Measurements from ENCODE around the gene CTXN1.
"Not testable (repeated sequence)": the region's sequence is repeated elsewhere in the genome, so short reads cannot be mapped to it uniquely, and the experiment has no call there.

The CTXN1 gene

DNA sequence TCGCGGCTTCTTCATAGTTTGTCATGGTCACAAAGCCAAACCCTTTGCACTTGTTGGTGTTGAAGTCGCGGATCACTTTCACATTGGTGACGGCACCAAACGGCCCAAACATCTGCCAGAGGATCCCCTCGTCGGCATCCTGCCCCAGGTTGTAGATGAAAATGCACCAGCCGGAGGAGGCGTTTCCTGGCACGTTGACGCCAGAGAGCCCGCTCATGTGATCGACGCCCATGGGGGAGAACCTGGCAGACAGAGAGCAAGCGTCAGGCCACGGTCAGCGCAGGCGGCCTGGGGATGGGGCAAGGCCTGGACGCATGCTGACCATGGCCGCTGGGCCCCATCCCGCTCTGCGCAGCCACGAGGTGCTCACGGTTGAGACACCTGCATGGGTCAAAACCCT is 37.6 kb upstream of the CTXN1 start:
- H3K4me1 ChIP-seq (ENCODE audit: control insufficient read depth, insufficient read depth, low read length) = no peaks in the 10 kb centered on the region
- no peak overlapping the region for H3K9ac ChIP-seq (ENCODE audit: low read length)
- H3K27me3 ChIP-seq (ENCODE audit: control insufficient read depth, insufficient read depth, low read length) = no peaks in the 10 kb centered on the region
- no peak overlapping the region for H3K4me3 ChIP-seq (ENCODE audit: low read length)
- H3K27ac ChIP-seq (ENCODE audit: low read depth, low read length) = no peak overlapping the region
- peaks cover 16% of the 10 kb centered on the region for H3K36me3 ChIP-seq (ENCODE audit: control insufficient read depth, insufficient read depth, low read length)

DNA sequence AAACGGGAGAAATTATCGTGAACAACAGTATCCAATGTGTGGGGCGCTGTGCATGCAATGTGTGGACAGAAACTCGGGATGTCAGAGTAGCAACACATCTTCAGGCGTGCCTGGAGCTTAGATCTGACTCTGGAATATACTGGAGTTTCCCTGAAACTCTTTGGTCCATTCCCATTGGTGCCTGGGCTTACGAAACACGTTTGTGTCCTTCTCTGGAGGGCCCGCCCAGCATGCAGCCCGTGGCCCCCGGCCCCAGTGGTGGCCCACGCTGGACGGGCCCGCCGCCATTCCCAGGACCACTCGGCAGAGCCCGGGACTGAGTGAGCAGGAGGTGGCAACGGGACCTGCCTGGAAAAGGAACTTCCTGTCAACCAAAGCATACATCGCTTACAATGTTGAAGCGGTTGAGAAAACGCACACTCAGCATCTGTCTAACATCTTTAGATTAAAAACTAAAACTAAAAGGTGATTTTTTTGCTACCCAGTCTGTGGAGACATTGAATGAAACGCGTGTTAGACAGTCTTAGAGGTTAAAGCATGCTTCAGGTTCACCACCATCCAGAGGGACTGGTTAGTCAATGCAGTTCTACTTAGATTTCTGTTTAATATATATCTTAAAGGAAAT is 36.8 kb upstream of the CTXN1 start:
- Histone ChIP-seq H3K4me3 (ENCODE audit: low read length) (no peak overlapping the region), H3K9ac (ENCODE audit: low read length) (no peak overlapping the region), H3K27me3 (ENCODE audit: control insufficient read depth, insufficient read depth, low read length) (no peaks in the 10 kb centered on the region), H3K27ac (ENCODE audit: low read depth, low read length) (no peak overlapping the region), H3K4me1 (ENCODE audit: control insufficient read depth, insufficient read depth, low read length) (no peaks in the 10 kb centered on the region), H3K36me3 (ENCODE audit: control insufficient read depth, insufficient read depth, low read length) (peaks cover 20% of the 10 kb centered on the region)

DNA sequence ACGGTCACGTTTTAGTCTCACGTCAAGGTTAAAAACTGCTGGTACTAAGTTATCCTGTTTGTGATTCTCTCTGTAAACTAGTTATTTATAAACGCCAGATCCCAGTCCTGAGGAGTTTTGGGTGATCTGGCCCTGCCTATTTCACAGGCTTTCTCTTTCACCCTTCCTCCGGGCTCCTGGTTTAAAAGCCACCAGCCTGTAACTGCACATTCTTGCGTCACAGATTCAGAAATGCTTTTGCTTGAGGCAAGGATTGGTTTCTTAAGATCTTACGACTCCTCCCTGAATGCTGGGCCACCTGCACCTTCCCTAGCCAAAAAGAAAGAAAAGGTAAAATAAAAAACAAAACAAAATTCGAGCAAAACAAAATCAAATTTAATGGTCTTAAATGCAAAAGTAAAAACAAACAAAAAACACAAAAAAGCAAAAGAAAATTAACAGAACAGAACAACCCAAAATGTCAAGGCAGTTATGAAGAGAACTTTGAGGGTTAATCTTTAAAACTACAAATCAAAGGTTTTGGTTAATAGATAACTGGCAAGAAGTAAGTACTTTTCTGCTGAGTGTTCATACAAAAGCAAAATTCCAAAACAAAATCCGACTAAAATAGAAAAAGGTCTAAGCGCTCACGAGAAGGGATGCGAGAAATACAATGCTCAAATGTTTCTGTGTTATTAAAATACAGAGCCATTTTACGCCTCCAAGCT is 36.1 kb upstream of the CTXN1 start:
- Histone ChIP-seq H3K36me3 (ENCODE audit: control insufficient read depth, insufficient read depth, low read length) (peaks cover 15% of the 10 kb centered on the region), H3K4me1 (ENCODE audit: control insufficient read depth, insufficient read depth, low read length) (no peaks in the 10 kb centered on the region)

DNA sequence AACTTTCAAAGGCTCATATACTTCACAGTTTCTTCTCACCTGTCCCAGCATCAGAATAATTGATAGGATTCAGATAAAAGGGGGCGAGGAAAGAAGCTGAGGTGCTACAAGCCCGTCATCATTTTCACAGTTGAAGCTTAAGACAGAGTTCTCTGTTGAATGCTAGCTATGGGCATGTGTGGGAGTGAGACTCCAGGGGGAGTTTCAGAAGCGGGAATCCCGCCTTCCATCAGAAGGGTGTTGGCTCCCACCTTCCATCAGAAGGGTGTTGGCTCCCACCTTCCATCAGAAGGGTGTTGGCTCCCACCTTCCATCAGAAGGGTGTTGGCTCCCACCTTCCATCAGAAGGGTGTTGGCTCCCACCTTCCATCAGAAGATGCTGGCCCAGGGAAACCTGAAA is 35.1 kb upstream of the CTXN1 start:
- H3K4me3 ChIP-seq (ENCODE audit: low read length); H3K9ac ChIP-seq (ENCODE audit: low read length); H3K27ac ChIP-seq (ENCODE audit: low read depth, low read length); H3K36me3 ChIP-seq (ENCODE audit: control insufficient read depth, insufficient read depth, low read length); H3K27me3 ChIP-seq (ENCODE audit: control insufficient read depth, insufficient read depth, low read length); H3K4me1 ChIP-seq (ENCODE audit: control insufficient read depth, insufficient read depth, low read length): not testable (repeated sequence)

More for the DNA sequence above, 36.1 kb upstream of the CTXN1 start:
- H3K27ac ChIP-seq (ENCODE audit: low read depth, low read length) = no peak overlapping the region
- H3K9ac ChIP-seq (ENCODE audit: low read length) = no peak overlapping the region
- no peaks in the 10 kb centered on the region for H3K27me3 ChIP-seq (ENCODE audit: control insufficient read depth, insufficient read depth, low read length)
- no peak overlapping the region for H3K4me3 ChIP-seq (ENCODE audit: low read length)

DNA sequence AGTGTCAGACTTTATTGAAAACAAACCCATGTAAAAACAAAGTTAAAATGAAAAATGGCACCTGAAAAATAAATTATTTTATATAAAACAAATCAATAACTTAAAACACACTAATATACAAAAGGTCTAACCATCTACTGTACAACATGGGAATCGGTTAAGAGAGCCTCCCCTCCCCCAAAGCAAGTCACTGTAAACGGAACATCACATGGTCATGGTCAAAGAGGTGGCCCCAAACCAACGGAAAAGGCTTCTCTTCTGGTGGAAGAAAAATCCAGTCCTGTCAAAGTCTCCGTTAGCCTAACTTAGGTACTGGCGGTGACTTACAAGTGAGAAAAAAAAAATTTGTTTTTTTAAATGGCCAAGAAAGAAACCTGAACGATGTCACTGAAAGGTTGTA is 33.3 kb upstream of the CTXN1 start:
- no peak overlapping the region for H3K4me3 ChIP-seq (ENCODE audit: low read length)
- H3K36me3 ChIP-seq (ENCODE audit: control insufficient read depth, insufficient read depth, low read length) = peaks cover 8% of the 10 kb centered on the region
- no peaks in the 10 kb centered on the region for H3K4me1 ChIP-seq (ENCODE audit: control insufficient read depth, insufficient read depth, low read length)
- H3K9ac ChIP-seq (ENCODE audit: low read length) = no peak overlapping the region
- no peaks in the 10 kb centered on the region for H3K27me3 ChIP-seq (ENCODE audit: control insufficient read depth, insufficient read depth, low read length)
- H3K27ac ChIP-seq (ENCODE audit: low read depth, low read length) = no peak overlapping the region

DNA sequence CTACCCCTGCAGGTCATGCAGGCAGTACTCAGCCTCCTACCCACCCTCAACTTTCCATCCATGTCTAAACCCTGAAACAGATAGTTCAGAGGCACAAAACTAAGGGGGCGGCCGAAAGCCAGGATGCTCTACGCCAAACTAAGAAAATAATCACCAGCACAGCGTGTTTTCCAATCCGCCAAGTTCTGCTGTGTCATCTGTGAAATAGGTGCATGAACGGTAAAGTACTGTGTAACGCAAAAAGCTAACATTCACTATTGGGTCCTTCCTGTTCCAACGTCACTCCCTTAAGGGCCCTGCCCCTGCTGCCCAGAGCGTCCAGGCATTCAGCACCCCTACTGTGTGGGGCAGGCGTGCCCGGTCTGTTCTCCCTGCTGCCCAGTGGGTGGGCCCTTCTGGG is 29.8 kb upstream of the CTXN1 start:
- Histone ChIP-seq H3K9ac (ENCODE audit: low read length) (no peak overlapping the region), H3K27ac (ENCODE audit: low read depth, low read length) (no peak overlapping the region), H3K36me3 (ENCODE audit: control insufficient read depth, insufficient read depth, low read length) (peaks cover 4% of the 10 kb centered on the region), H3K4me1 (ENCODE audit: control insufficient read depth, insufficient read depth, low read length) (no peaks in the 10 kb centered on the region), H3K27me3 (ENCODE audit: control insufficient read depth, insufficient read depth, low read length) (no peaks in the 10 kb centered on the region), H3K4me3 (ENCODE audit: low read length) (no peak overlapping the region)

DNA sequence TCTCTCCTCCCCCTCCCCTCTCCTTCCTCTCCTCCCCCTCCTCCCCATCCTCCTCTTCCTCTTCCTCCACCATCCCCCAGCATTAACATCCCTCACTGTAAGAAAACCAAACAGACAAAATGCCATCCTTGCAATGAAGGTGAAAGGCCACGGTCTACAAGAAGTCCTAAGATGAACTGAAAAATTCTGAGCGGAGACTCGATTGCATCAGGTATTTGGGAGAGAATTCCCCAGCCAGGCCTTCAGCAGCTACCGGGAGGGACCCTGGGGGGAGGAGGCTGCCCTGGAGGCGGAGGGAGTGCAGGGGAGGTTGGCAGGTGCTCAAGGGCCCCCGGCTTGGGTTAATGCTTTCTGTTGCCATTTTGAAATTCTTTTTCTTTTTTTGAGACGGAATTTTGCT is 27.6 kb upstream of the CTXN1 start:
- H3K4me1 ChIP-seq (ENCODE audit: control insufficient read depth, insufficient read depth, low read length) = no peaks in the 10 kb centered on the region
- no peaks in the 10 kb centered on the region for H3K27me3 ChIP-seq (ENCODE audit: control insufficient read depth, insufficient read depth, low read length)
- no peak overlapping the region for H3K9ac ChIP-seq (ENCODE audit: low read length)
- no peak overlapping the region for H3K27ac ChIP-seq (ENCODE audit: low read depth, low read length)
- no peak overlapping the region for H3K4me3 ChIP-seq (ENCODE audit: low read length)
- peaks cover 4% of the 10 kb centered on the region for H3K36me3 ChIP-seq (ENCODE audit: control insufficient read depth, insufficient read depth, low read length)

DNA sequence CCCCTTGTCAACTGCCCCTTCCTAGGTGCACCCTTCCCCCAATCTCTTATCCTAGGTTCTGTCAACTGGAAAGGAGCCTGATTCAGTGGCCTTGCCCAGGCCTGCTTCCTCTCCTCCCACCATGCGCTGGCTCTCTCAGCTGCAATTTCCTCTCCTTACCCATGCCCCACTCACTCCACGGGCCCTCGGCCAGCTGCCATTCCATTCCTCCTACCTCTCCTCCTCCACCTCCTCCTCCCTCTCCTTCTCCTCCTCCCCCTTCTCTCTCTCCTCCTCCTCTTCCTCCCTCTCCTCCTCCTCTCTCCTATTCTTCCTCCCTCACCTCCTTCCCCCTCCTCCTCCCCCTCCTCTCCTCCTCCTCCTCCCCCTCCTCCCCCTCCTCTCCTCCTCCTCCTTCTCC is 27.1 kb upstream of the CTXN1 start:
- Histone ChIP-seq H3K36me3 (ENCODE audit: control insufficient read depth, insufficient read depth, low read length) (peaks cover 2% of the 10 kb centered on the region), H3K27me3 (ENCODE audit: control insufficient read depth, insufficient read depth, low read length) (no peaks in the 10 kb centered on the region), H3K4me3 (ENCODE audit: low read length) (no peak overlapping the region), H3K9ac (ENCODE audit: low read length) (no peak overlapping the region), H3K4me1 (ENCODE audit: control insufficient read depth, insufficient read depth, low read length) (no peaks in the 10 kb centered on the region), H3K27ac (ENCODE audit: low read depth, low read length) (no peak overlapping the region)

DNA sequence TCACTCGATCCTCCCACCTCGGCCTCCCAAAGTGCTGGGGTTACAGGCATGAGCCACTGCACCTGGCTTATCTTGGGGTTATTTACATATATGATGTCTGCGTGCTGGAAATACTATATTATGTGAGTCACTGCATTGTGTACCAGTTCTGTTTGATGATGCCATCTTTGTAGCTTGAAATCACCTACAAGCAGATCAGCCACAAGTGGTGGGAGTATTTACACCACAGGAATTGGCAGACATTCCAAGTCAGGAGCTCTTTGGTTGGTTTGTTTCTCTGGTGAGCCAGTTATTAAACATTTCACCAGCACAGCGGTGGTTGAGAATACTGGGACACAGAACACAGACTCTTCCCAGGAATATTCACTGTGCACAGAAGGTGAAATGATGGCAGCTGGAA is 22.0 kb upstream of the CTXN1 start:
- H3K36me3 ChIP-seq (ENCODE audit: control insufficient read depth, insufficient read depth, low read length) = no peaks in the 10 kb centered on the region
- no peaks in the 10 kb centered on the region for H3K27me3 ChIP-seq (ENCODE audit: control insufficient read depth, insufficient read depth, low read length)
- H3K27ac ChIP-seq (ENCODE audit: low read depth, low read length) = no peak overlapping the region
- H3K4me3 ChIP-seq (ENCODE audit: low read length) = no peak overlapping the region
- H3K9ac ChIP-seq (ENCODE audit: low read length) = no peak overlapping the region
- no peaks in the 10 kb centered on the region for H3K4me1 ChIP-seq (ENCODE audit: control insufficient read depth, insufficient read depth, low read length)

DNA sequence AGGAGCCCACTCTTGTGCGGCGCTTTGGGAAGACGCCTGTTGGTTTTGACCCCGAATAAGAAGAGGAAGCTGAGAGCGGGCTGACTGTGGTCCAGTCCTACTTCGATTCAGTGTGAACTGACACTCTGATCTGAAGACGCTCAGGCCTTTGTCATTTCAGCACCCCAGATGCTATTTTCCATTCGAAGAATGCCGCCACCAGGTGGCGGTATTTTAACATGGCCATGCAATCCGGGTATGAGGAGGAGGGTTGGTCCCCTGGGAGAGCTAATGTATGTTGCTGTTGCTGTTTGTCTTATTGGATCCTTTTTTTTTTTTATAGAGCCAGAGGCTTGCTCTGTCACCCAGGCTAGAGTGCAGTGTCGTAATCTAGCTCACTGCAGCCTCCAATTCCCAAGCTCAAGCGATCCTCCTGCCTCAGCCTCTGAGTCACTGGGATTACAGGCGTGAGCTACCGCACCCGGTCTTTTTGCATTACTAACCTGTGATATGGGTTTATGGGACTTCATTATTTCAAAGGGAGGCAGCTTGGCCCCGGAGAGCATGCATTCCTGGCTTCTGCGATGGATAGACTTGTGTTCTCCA is 18.3 kb upstream of the CTXN1 start:
- H3K36me3 ChIP-seq (ENCODE audit: control insufficient read depth, insufficient read depth, low read length) = peaks cover 9% of the 10 kb centered on the region
- peak overlapping the region; percentile 98 for H3K4me3 ChIP-seq (ENCODE audit: low read length)
- no peaks in the 10 kb centered on the region for H3K27me3 ChIP-seq (ENCODE audit: control insufficient read depth, insufficient read depth, low read length)
- no peaks in the 10 kb centered on the region for H3K4me1 ChIP-seq (ENCODE audit: control insufficient read depth, insufficient read depth, low read length)
- H3K9ac ChIP-seq (ENCODE audit: low read length) = peak overlapping the region; percentile 56
- peak overlapping the region; percentile 81 for H3K27ac ChIP-seq (ENCODE audit: low read depth, low read length)

DNA sequence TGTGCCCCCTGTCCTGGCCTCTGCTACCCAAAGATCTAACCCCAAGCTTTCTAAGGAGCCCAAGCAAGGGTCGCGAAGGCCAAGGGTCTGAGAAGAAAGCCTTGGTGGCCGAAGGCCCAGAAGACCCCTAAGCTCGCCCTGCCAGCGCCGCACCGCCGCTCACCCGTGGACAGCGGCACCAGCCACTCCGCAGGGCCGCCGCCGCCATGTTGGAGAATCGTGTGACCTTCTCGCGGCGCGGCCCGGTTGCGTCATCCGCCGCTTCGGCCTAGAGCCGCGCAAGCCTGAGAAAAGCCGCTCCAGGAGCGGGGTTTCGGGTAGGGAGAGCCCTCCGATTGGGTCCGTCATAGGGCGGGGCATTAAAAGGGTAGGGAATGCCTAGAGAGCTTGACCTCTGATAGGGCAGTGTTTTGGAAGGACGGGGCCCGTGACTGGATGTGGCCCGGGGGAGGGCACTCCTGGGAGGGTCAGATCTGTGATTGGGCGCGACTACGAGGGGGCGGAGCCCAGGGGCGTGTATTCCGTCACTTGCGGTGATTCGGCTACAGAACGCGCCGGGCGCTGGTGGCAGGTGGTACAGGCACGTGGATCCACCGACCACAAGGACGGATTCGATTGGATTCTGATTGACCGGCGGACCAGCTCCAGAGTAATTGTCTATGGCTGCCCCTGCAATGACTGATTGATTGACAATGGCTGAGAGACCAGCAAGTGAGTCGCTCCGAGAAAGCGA is 17.7 kb upstream of the CTXN1 start, which contains the start of gene TIMM44:
Gene TIMM44 (minus strand): TSS at position 223 of the 733 bp plus-strand sequence. CDS start 15 bp downstream, at position 208.
- Histone ChIP-seq H3K36me3 (ENCODE audit: control insufficient read depth, insufficient read depth, low read length) (peaks cover 9% of the 10 kb centered on the region), H3K9ac (ENCODE audit: low read length) (peak within 1 kb of the TSS; percentile 56), H3K4me1 (ENCODE audit: control insufficient read depth, insufficient read depth, low read length) (no peaks in the 10 kb centered on the region), H3K4me3 (ENCODE audit: low read length) (peak within 1 kb of the TSS; percentile 98), H3K27me3 (ENCODE audit: control insufficient read depth, insufficient read depth, low read length) (no peaks in the 10 kb centered on the region), H3K27ac (ENCODE audit: low read depth, low read length) (peak within 1 kb of the TSS; percentile 84)

DNA sequence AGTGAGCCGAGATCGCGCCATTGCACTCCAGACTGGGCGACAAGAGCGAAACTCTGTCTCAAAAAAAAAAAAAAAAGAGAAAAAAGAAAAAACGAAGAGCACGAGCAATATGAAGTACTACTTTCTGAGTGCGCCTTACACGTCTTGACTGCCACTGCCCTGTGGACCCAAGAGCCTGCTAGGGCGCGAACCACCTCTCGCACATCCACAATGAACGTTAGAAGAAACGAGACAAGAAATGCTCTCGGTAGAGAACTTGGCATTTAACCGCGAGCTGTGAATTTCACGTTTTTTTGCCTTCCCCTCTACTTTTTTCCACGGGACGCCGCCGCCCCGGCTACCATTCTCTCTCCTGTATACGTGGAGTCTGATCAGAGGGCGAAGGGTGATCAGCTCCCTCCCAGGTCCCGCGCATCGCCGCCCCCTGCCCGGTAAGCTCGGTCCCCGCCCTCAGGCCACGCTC is 17.1 kb upstream of the CTXN1 start:
- peak overlapping the region; percentile 84 for H3K27ac ChIP-seq (ENCODE audit: low read depth, low read length)
- peaks cover 10% of the 10 kb centered on the region for H3K36me3 ChIP-seq (ENCODE audit: control insufficient read depth, insufficient read depth, low read length)
- no peaks in the 10 kb centered on the region for H3K27me3 ChIP-seq (ENCODE audit: control insufficient read depth, insufficient read depth, low read length)
- no peaks in the 10 kb centered on the region for H3K4me1 ChIP-seq (ENCODE audit: control insufficient read depth, insufficient read depth, low read length)
- peak overlapping the region; percentile 62 for H3K4me3 ChIP-seq (ENCODE audit: low read length)
- peak overlapping the region; percentile 26 for H3K9ac ChIP-seq (ENCODE audit: low read length)
